IMR-90 (cell line): ENCODE results near the gene IL31RA. TPM values are rescaled to one million over a fixed set of nuclear protein-coding genes. Genes with fewer than 3 reads are reported as not detected.

Source experiments
- ATAC-seq: fragments of 200-7000 bp; cut with Tn5 transposase; 2 replicates; pipeline ENCODE4 v1.9.1; 2020; ENCODE audit warnings: low read depth, mild to moderate bottlenecking, moderate library complexity
- BruUV-seq: library from RNA; stranded (reverse); fragments of 400-500 nt; replicated peaks from 2 replicates; lab custom pipeline; 2021; lab: Mats Ljungman, UMichigan
- CTCF ChIA-PET: fragments of 300-600 bp; formaldehyde crosslinking; extraction: SDS; loops from one replicate; lab custom pipeline; 2021; ENCODE audit warnings: antibody characterized with exemption; lab: Yijun Ruan, JAX
- POLR2A ChIA-PET: fragments of 300-600 bp; sonication (Branson Sonifier 250); formaldehyde crosslinking; loops from one replicate; lab custom pipeline; 2022; ENCODE audit warnings: antibody characterized with exemption; ENCODE audit not compliant: unreplicated experiment; lab: Charles Lee
- DNase-seq: peaks from one replicate; pipeline ENCODE4 v3.0.0; 2013
- H2AFZ ChIP-seq: replicated peaks from 2 replicates; pipeline ENCODE3; 2013; ENCODE audit warnings: low read length, mild to moderate bottlenecking; ENCODE audit not compliant: poor library complexity
- H2AK5ac ChIP-seq: 2 replicates; pipeline ENCODE4 v1.6.1; 2013; ENCODE audit warnings: low read depth, low read length, inconsistent platforms
- H2AK9ac ChIP-seq: replicated peaks from 2 replicates; pipeline ENCODE3; 2013; ENCODE audit warnings: mild to moderate bottlenecking, low read depth, low read length, moderate library complexity; ENCODE audit not compliant: poor library complexity
- H2BK120ac ChIP-seq: 2 replicates; pipeline ENCODE4 v1.6.1; 2013; ENCODE audit warnings: low read depth, low read length, inconsistent platforms
- H2BK15ac ChIP-seq: 3 replicates; pipeline ENCODE4 v1.6.1; 2013; ENCODE audit warnings: low read depth, low read length, inconsistent platforms
- H2BK20ac ChIP-seq: 2 replicates; pipeline ENCODE4 v1.6.1; 2013; ENCODE audit warnings: low read depth, mild to moderate bottlenecking, inconsistent platforms, low read length, moderate library complexity
- H2BK5ac ChIP-seq: 2 replicates; pipeline ENCODE4 v1.6.1; 2013; ENCODE audit warnings: mild to moderate bottlenecking, low read depth, low read length, inconsistent platforms; ENCODE audit not compliant: poor library complexity, severe bottlenecking
- H3K14ac ChIP-seq: replicated peaks from 2 replicates; pipeline ENCODE4 v1.6.1; 2013; ENCODE audit warnings: low read depth, low read length, inconsistent platforms
- H3K18ac ChIP-seq: 2 replicates; pipeline ENCODE4 v1.6.1; 2013; ENCODE audit warnings: low read depth, low read length, control low read depth
- H3K23ac ChIP-seq: 2 replicates; pipeline ENCODE4 v1.6.1; 2013; ENCODE audit warnings: low read depth, low read length, inconsistent platforms
- H3K27ac ChIP-seq: 2 replicates; pipeline ENCODE4 v1.5.1; 2013; ENCODE audit warnings: mild to moderate bottlenecking, control low read depth, low read length; ENCODE audit not compliant: insufficient read depth
- H3K27me3 ChIP-seq: 2 replicates; pipeline ENCODE4 v1.6.1; 2013; ENCODE audit warnings: low read length; ENCODE audit not compliant: control insufficient read depth, insufficient read depth
- H3K36me3 ChIP-seq: 2 replicates; pipeline ENCODE4 v1.6.1; 2013; ENCODE audit warnings: low read length, mixed read lengths; ENCODE audit not compliant: control insufficient read depth, insufficient read depth
- H3K4ac ChIP-seq: 2 replicates; pipeline ENCODE4 v1.6.1; 2013; ENCODE audit warnings: low read depth, low read length, inconsistent platforms
- H3K4me1 ChIP-seq: 2 replicates; pipeline ENCODE4 v1.6.1; 2013; ENCODE audit warnings: low read length, mixed read lengths; ENCODE audit not compliant: control insufficient read depth, insufficient read depth
- H3K4me2 ChIP-seq: 2 replicates; pipeline ENCODE4 v1.6.1; 2013; ENCODE audit warnings: low read depth, mild to moderate bottlenecking, control low read depth, low read length, moderate library complexity
- H3K4me3 ChIP-seq: 2 replicates; pipeline ENCODE4 v1.5.1; 2013; ENCODE audit warnings: low read depth, mild to moderate bottlenecking, control low read depth, low read length, moderate library complexity; ENCODE audit not compliant: insufficient read depth
- H3K56ac ChIP-seq: 2 replicates; pipeline ENCODE4 v1.6.1; 2013; ENCODE audit warnings: low read length, inconsistent platforms; ENCODE audit not compliant: insufficient read depth; ENCODE audit errors: extremely low read depth
- H3K79me1 ChIP-seq, 2 experiments: 2 replicates each; pipeline ENCODE4 v1.6.1; 2013; ENCODE audit warnings: low read length in 2 of 2, inconsistent platforms in 1 of 2, low read depth in 1 of 2
- H3K9ac ChIP-seq: 2 replicates; pipeline ENCODE4 v1.6.1; 2013; ENCODE audit warnings: low read depth, low read length, control low read depth
- H3K9me1 ChIP-seq: 2 replicates; pipeline ENCODE4 v1.6.1; 2013; ENCODE audit warnings: low read length, inconsistent platforms; ENCODE audit not compliant: insufficient read depth
- H3K9me3 ChIP-seq: 2 replicates; pipeline ENCODE4 v1.6.1; 2013; ENCODE audit warnings: low read length; ENCODE audit not compliant: control insufficient read depth, insufficient read depth
- H4K20me1 ChIP-seq: 2 replicates; pipeline ENCODE4 v1.6.1; 2013; ENCODE audit warnings: low read length, inconsistent platforms; ENCODE audit not compliant: insufficient read depth
- H4K5ac ChIP-seq: 2 replicates; pipeline ENCODE4 v1.6.1; 2013; ENCODE audit warnings: mild to moderate bottlenecking, low read depth, low read length, control low read depth
- H4K8ac ChIP-seq, 2 experiments: 2 replicates each; pipeline ENCODE4 v1.6.1; 2013; ENCODE audit warnings: low read depth in 2 of 2, low read length in 2 of 2, control low read depth in 1 of 2, inconsistent platforms in 1 of 2
- H4K91ac ChIP-seq: 2 replicates; pipeline ENCODE4 v1.6.1; 2013; ENCODE audit warnings: low read depth, low read length, inconsistent platforms; ENCODE audit not compliant: insufficient read depth
- RFX5 ChIP-seq: IDR thresholded peaks from 2 replicates; pipeline ENCODE4 v1.8.0; 2012; ENCODE audit warnings: low read depth, mild to moderate bottlenecking, low read length, moderate library complexity
- WGBS, 2 experiments: methylation state at CpG; one replicate each; pipeline versions ENCODE4 v1.1.5 to v1.1.7; 2013; ENCODE audit warnings: missing lambda C conversion rate in 2 of 2; ENCODE audit not compliant: insufficient read length in 1 of 2; ENCODE audit errors: extremely low coverage in 2 of 2; 5-methylcytosine and 5-hydroxymethylcytosine counted together
- dilution Hi-C: fragments of 300-500 bp; cut with HindIII; formaldehyde crosslinking; loops from one replicate; pipeline ENCODE4 v1.14.3; 2018; ENCODE audit warnings: low sequenced_read_pairs; ENCODE audit not compliant: unreplicated experiment
- in situ Hi-C: fragments of 300-500 bp; cut with MboI; formaldehyde crosslinking; loops from 3 replicates; pipeline ENCODE4 v1.14.3; 2019; ENCODE audit warnings: low sequenced_read_pairs, inconsistent platforms, mixed read lengths
- intact Hi-C: fragments of 100-400 bp; cut with micrococcal nuclease; formaldehyde crosslinking; loops from 2 replicates; pipeline ENCODE4 v1.10.0; 2022
- polyA plus RNA-seq, 3 experiments: library from polyadenylated mRNA; depleted of rRNA; stranded (reverse); fragments of >200 nt; gene quantifications; 2 replicates each; pipeline ENCODE4 v1.2.3, GENCODE V29; 2012; ENCODE audit warnings: low replicate concordance in 1 of 3
- total RNA-seq: library from RNA; depleted of rRNA; stranded (reverse); fragments of >200 nt; gene quantifications from 2 replicates; pipeline ENCODE4 v1.2.3, GENCODE V29; 2012

IL31RA gene
- total and polyA plus RNA-seq, 2 of the 4 experiments (the other 2 are of a cell fraction) = 0.39 to 0.90 TPM

GRCh38 chr5:55905251-55905650 lies 54.1 kb downstream of the IL31RA start:
- CTCF ChIA-PET = no interaction called here
- Histone ChIP-seq H3K23ac (no peak overlapping the region), H3K9me3 (no peaks in the 10 kb centered on the region; the same call in 1 of the 2 replicates), H3K27ac (no peak overlapping the region), H3K36me3 (no peaks in the 10 kb centered on the region), H3K4me2 (no peak overlapping the region), H2BK5ac (no peak overlapping the region), H2BK120ac (no peak overlapping the region), H3K4me1 (no peaks in the 10 kb centered on the region), H2BK15ac (no peak overlapping the region), H4K91ac (no peak overlapping the region), H3K18ac (no peak overlapping the region), H3K79me1 (no peaks in the 10 kb centered on the region), H3K56ac (no peak overlapping the region), H2AK9ac (no peak overlapping the region), H2AK5ac (no peak overlapping the region), H3K4me3 (no peak overlapping the region), H4K8ac (no peak overlapping the region), H2AFZ (no peak overlapping the region), H4K20me1 (no peaks in the 10 kb centered on the region), H4K5ac (no peak overlapping the region), H2BK20ac (no peak overlapping the region), H3K27me3 (no peaks in the 10 kb centered on the region), H3K9me1 (no peaks in the 10 kb centered on the region; the same call in 1 of the 2 replicates), H3K4ac (no peak overlapping the region), H3K14ac (no peak overlapping the region), H3K9ac (no peak overlapping the region)
- dilution Hi-C loops (no loop called here), in situ Hi-C loops (loop anchor here (25.0 kb wide), 1 partner anchor 568 kb away; no protein-coding TSS in a partner anchor), intact Hi-C loops (no loop called here)
- DNase-seq = no peak
- ATAC-seq = no peak
- no peak for TF ChIP-seq RFX5
- BruUV-seq = no TSS peak
- POLR2A ChIA-PET = no interaction called here
- WGBS, 2 experiments = 80% methylated on average over 2 of the region's 4 CpGs; no CpG with 5 or more reads in 1 of the 2 experiments
